Caco-2 (cell line): ENCODE measurements around the gene BCDIN3D. TPM values are rescaled to one million over a fixed set of nuclear protein-coding genes. Genes with fewer than 3 reads are reported as not detected.

Experiments
- BruUV-seq: library from RNA; stranded (reverse); fragments of 400-500 nt; replicated peaks from 2 replicates; lab custom pipeline; 2021; lab: Mats Ljungman, UMichigan
- CTCF ChIA-PET: fragments of 300-600 bp; sonication (Branson Sonifier 250); formaldehyde crosslinking; loops from one replicate; lab custom pipeline; 2022; ENCODE audit warnings: antibody characterized with exemption; lab: Charles Lee
- POLR2A ChIA-PET: fragments of 300-600 bp; sonication (Branson Sonifier 250); formaldehyde crosslinking; loops from one replicate; lab custom pipeline; 2022; ENCODE audit warnings: antibody characterized with exemption; lab: Charles Lee
- DNase-seq, 2 experiments: peaks; one replicate each; pipeline versions ENCODE4 v3.0.0 to v3.0.0-alpha.2; 2020 to 2022
- H3K27me3 ChIP-seq: replicated peaks from 2 replicates; pipeline ENCODE4 v1.6.0; 2011; ENCODE audit warnings: low read length; ENCODE audit not compliant: control insufficient read depth, insufficient read depth
- H3K36me3 ChIP-seq: 2 replicates; pipeline ENCODE4 v1.5.1; 2011; ENCODE audit warnings: low read length; ENCODE audit not compliant: control insufficient read depth, insufficient read depth
- H3K4me1 ChIP-seq: fragments of 250-450 bp; sonication (Bioruptor Pico); 2 replicates; pipeline ENCODE4 v1.5.1; 2020; ENCODE audit warnings: mild to moderate bottlenecking
- H3K4me3 ChIP-seq: 2 replicates; pipeline ENCODE4 v1.5.1; 2011; ENCODE audit warnings: low read depth, mild to moderate bottlenecking, control low read depth, low read length
- H3K9me3 ChIP-seq: fragments of 250-450 bp; sonication (Bioruptor Pico); 2 replicates; pipeline ENCODE4 v1.5.1; 2020; ENCODE audit warnings: mild to moderate bottlenecking, moderate library complexity
- H3K27ac Mint-ChIP-seq: one replicate; pipeline ENCODE4 v1.8.0; 2022; ENCODE audit warnings: mixed read lengths; ENCODE audit not compliant: unreplicated experiment
- H3K27me3 Mint-ChIP-seq: one replicate; pipeline ENCODE4 v1.8.0; 2022; ENCODE audit warnings: mixed read lengths; ENCODE audit not compliant: insufficient read depth, unreplicated experiment
- H3K36me3 Mint-ChIP-seq: one replicate; pipeline ENCODE4 v1.8.0; 2022; ENCODE audit warnings: mild to moderate bottlenecking, mixed read lengths; ENCODE audit not compliant: insufficient read depth, unreplicated experiment
- H3K4me1 Mint-ChIP-seq: one replicate; pipeline ENCODE4 v1.8.0; 2022; ENCODE audit warnings: low read depth, mixed read lengths; ENCODE audit not compliant: unreplicated experiment
- H3K4me3 Mint-ChIP-seq: one replicate; pipeline ENCODE4 v1.8.0; 2022; ENCODE audit warnings: mild to moderate bottlenecking, moderate library complexity, mixed read lengths; ENCODE audit not compliant: unreplicated experiment
- H3K9me3 Mint-ChIP-seq: one replicate; pipeline ENCODE4 v1.8.0; 2022; ENCODE audit warnings: mixed read lengths; ENCODE audit not compliant: unreplicated experiment
- intact Hi-C: fragments of 100-400 bp; cut with micrococcal nuclease; formaldehyde crosslinking; loops from one replicate; pipeline ENCODE4 v1.10.0; 2022; ENCODE audit not compliant: unreplicated experiment
- total RNA-seq: library from RNA; stranded (reverse); gene quantifications from 2 replicates; pipeline ENCODE4 v1.2.3, GENCODE V29; 2022
- TF ChIP-seq, protein P1 (sequence below), 2 experiments: fragments of 200-600 bp in 1 of 2; IDR thresholded peaks; 1 replicate in 1 of 2; 2 replicates in 1 of 2; pipeline versions ENCODE4 v1.5.1 to v1.8.0; 2011 to 2022; ENCODE audit warnings: antibody characterized with exemption in 1 of 2, control low read depth in 1 of 2, inconsistent platforms in 1 of 2, low read depth in 1 of 2, low read length in 1 of 2, mild to moderate bottlenecking in 1 of 2, moderate library complexity in 1 of 2; ENCODE audit not compliant: insufficient read depth in 1 of 2, severe bottlenecking in 1 of 2, unreplicated experiment in 1 of 2

BCDIN3D gene
- total RNA-seq, 1 experiment from 2014 or later: 6.6 TPM

DNA sequence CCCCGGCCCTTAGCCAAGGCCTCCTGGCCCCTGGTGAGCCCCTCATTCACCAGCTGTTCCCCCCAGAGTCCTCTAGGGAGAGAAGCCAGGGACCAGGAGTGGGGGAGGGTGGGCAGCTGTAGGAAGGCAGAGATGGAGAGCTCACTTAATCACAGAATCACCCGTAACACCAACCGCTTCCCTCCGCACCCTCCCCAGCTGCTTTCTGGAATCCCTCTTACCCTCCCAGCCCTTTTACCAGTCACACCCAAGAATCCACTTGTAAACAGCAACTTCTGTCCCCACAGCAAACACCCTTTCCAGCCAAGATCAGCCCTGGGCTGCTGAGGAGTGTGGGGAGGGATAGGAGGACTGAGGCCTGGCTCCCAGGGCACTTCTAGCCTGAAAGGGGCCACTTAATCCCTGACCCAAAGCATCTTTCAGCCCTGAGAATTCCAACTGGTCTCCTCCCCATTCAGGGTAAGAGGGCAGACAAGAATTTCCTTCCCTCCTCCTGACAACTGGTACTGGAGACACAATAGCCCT, 33.5 kb downstream of the BCDIN3D start:
- H3K27ac Mint-ChIP-seq: no peak overlapping the region
- no peaks in the 10 kb centered on the region for H3K9me3 ChIP-seq
- no peak overlapping the region for H3K4me3 ChIP-seq
- TF ChIP-seq, protein P1, sequence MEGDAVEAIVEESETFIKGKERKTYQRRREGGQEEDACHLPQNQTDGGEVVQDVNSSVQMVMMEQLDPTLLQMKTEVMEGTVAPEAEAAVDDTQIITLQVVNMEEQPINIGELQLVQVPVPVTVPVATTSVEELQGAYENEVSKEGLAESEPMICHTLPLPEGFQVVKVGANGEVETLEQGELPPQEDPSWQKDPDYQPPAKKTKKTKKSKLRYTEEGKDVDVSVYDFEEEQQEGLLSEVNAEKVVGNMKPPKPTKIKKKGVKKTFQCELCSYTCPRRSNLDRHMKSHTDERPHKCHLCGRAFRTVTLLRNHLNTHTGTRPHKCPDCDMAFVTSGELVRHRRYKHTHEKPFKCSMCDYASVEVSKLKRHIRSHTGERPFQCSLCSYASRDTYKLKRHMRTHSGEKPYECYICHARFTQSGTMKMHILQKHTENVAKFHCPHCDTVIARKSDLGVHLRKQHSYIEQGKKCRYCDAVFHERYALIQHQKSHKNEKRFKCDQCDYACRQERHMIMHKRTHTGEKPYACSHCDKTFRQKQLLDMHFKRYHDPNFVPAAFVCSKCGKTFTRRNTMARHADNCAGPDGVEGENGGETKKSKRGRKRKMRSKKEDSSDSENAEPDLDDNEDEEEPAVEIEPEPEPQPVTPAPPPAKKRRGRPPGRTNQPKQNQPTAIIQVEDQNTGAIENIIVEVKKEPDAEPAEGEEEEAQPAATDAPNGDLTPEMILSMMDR (IDR thresholded peaks at IDR 0.05; ENCODE audit: insufficient read depth in 1 of 2, low read depth in 1 of 2, low read length in 1 of 2, severe bottlenecking in 1 of 2, unreplicated experiment in 1 of 2): no peak
- no peak for DNase-seq
- ChIA-PET CTCF (no interaction called here), POLR2A (no interaction called here)
- no peaks in the 10 kb centered on the region for H3K27me3 Mint-ChIP-seq
- H3K4me3 Mint-ChIP-seq: no peak overlapping the region
- intact Hi-C loops: no loop called here
- no peaks in the 10 kb centered on the region for H3K9me3 Mint-ChIP-seq
- peaks cover 4% of the 10 kb centered on the region for H3K36me3 Mint-ChIP-seq
- no peaks in the 10 kb centered on the region for H3K27me3 ChIP-seq
- H3K4me1 Mint-ChIP-seq: no peaks in the 10 kb centered on the region
- no TSS peak for BruUV-seq
- H3K36me3 ChIP-seq: no peaks in the 10 kb centered on the region; the same call in 1 of the 2 replicates
- no peaks in the 10 kb centered on the region for H3K4me1 ChIP-seq

DNA sequence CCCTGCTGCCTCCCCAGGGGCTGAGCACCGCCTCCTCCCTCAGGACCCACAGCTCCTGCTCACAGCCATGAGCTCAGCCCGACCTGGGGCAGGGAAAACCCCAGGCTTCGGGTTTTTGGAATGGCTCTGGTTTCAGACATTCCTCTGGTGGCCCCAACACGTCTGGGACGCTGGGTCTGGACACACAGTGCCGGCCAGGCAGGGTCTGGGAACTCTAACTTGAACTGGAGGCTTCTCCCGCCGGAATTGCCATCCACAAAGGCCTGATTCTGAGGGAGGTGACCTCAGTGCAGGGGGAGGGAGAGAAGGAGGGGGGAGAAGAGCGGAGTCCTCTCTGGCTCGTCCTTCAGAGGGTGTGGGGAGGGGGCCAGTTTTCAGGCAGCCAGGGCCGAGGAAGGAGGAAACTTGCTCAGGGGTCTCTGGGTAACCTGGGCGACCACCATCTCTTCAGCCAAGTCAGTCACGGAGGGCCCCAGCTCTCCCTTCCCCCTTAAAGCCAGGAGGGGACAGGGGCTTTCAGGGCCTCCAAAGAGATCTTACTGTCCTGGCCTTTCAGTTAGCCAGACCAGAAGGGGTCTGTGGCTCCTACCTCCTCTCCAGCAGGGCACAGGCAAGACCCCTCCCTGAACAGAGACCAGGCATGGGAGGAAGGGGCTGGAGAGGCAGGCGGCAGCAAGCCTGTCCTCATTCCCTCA, 34.1 kb downstream of the BCDIN3D start:
- Mint-ChIP-seq H3K4me1 (no peaks in the 10 kb centered on the region), H3K4me3 (no peak overlapping the region), H3K36me3 (peaks cover 4% of the 10 kb centered on the region), H3K27me3 (no peaks in the 10 kb centered on the region), H3K27ac (no peak overlapping the region), H3K9me3 (no peaks in the 10 kb centered on the region)
- DNase-seq: no peak
- BruUV-seq: no TSS peak
- ChIA-PET POLR2A (no interaction called here), CTCF (interaction anchor here (0.6 kb wide), 1 partner anchor 20 kb away, joined by 4 read pairs; no protein-coding TSS in a partner anchor)
- H3K4me3 ChIP-seq: no peak overlapping the region
- H3K9me3 ChIP-seq: no peaks in the 10 kb centered on the region
- H3K27me3 ChIP-seq: no peaks in the 10 kb centered on the region
- no peaks in the 10 kb centered on the region; the same call in 1 of the 2 replicates for H3K36me3 ChIP-seq
- TF ChIP-seq, protein P1 (IDR thresholded peaks at IDR 0.05; ENCODE audit: insufficient read depth in 1 of 2, low read depth in 1 of 2, low read length in 1 of 2, severe bottlenecking in 1 of 2, unreplicated experiment in 1 of 2): no peak
- intact Hi-C loops: no loop called here
- H3K4me1 ChIP-seq: no peaks in the 10 kb centered on the region

DNA sequence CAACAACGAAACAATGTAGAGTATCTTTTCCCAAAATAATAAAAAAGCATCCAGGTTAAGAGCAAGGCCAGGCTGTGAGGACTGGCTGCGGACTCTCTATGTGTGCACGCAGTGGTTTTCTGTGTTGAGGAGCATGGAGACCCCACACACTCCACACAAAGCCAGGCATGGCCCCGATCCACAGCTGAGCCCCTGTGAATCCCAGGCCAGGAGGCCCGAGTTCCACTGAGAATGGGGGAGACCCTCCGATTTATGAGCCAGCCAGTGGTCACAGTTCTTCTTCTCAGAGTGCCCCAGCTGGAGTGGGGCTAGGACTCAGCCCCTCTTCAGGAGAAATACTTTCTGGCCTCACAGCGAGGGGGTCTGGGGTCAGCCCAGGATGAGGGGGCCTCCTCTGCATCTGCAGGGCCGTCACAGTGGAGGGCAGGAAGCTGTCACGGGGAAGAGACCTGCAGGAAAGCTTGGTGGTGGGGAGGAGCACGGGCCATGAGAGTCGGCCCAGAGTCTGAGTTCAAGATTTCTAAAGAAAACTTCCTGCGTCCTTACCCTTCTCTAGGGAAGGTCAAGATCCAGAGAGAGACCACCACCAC, 34.8 kb downstream of the BCDIN3D start:
- TF ChIP-seq, protein P1 (IDR thresholded peaks at IDR 0.05; ENCODE audit: insufficient read depth in 1 of 2, low read depth in 1 of 2, low read length in 1 of 2, severe bottlenecking in 1 of 2, unreplicated experiment in 1 of 2): no peak
- no peaks in the 10 kb centered on the region for H3K9me3 Mint-ChIP-seq
- CTCF ChIA-PET: interaction anchor here (0.6 kb wide), 1 partner anchor 20 kb away, joined by 4 read pairs; no protein-coding TSS in a partner anchor
- Histone ChIP-seq H3K36me3 (no peaks in the 10 kb centered on the region; the same call in 1 of the 2 replicates), H3K9me3 (no peaks in the 10 kb centered on the region), H3K27me3 (no peaks in the 10 kb centered on the region), H3K4me3 (no peak overlapping the region), H3K4me1 (no peaks in the 10 kb centered on the region)
- H3K4me1 Mint-ChIP-seq: no peaks in the 10 kb centered on the region
- H3K4me3 Mint-ChIP-seq: no peak overlapping the region
- POLR2A ChIA-PET: no interaction called here
- H3K27ac Mint-ChIP-seq: no peak overlapping the region
- no TSS peak for BruUV-seq
- no peaks in the 10 kb centered on the region for H3K27me3 Mint-ChIP-seq
- intact Hi-C loops: no loop called here
- H3K36me3 Mint-ChIP-seq: peaks cover 4% of the 10 kb centered on the region
- no peak for DNase-seq
